H1 (cell line): ENCODE measurements around the gene RHO. TPM values are rescaled to one million over a fixed set of nuclear protein-coding genes. Genes with fewer than 3 reads are reported as not detected.
"Not testable (repeated sequence)": the region's sequence is repeated elsewhere in the genome, so short reads cannot be mapped to it uniquely, and the experiment has no call there.

Experiments
- CTCF ChIA-PET: fragments of 300-600 bp; sonication (Branson Sonifier 250); formaldehyde crosslinking; loops from one replicate; lab custom pipeline; 2021; ENCODE audit not compliant: partially characterized antibody; lab: Charles Lee
- POLR2A ChIA-PET: fragments of 300-600 bp; sonication (Branson Sonifier 250); formaldehyde crosslinking; loops from one replicate; lab custom pipeline; 2021; ENCODE audit warnings: inconsistent platforms; ENCODE audit not compliant: partially characterized antibody; lab: Charles Lee
- DNase-seq, 2 experiments: peaks; one replicate each; pipeline versions ENCODE4 v3.0.0 to v3.0.0-alpha.2; 2010 to 2022; ENCODE audit warnings: low spot score in 2 of 2, low read depth in 1 of 2, mixed read lengths in 1 of 2
- FAIRE-seq: peaks from 2 replicates; lab custom pipeline; 2011; peaks lifted over from hg19 to GRCh38; lab: Jason Lieb, UNC
- H2AFZ ChIP-seq: 2 replicates; pipeline ENCODE4 v1.8.1; 2012; ENCODE audit warnings: low read length, inconsistent platforms
- H2AK5ac ChIP-seq: 2 replicates; pipeline ENCODE4 v1.6.1; 2013; ENCODE audit warnings: low read depth, low read length
- H2BK120ac ChIP-seq: replicated peaks from 2 replicates; pipeline ENCODE3; 2013; ENCODE audit warnings: low read depth, low read length, inconsistent platforms
- H2BK12ac ChIP-seq: 2 replicates; pipeline ENCODE4 v1.6.1; 2013; ENCODE audit warnings: low read depth, low read length
- H2BK15ac ChIP-seq: 2 replicates; pipeline ENCODE4 v1.6.1; 2013; ENCODE audit warnings: low read length
- H2BK20ac ChIP-seq: 2 replicates; pipeline ENCODE4 v1.6.1; 2013; ENCODE audit warnings: low read length
- H2BK5ac ChIP-seq: 2 replicates; pipeline ENCODE4 v1.6.1; 2013; ENCODE audit warnings: low read depth, low read length
- H3K14ac ChIP-seq: 2 replicates; pipeline ENCODE4 v1.6.1; 2013; ENCODE audit warnings: inconsistent platforms; ENCODE audit not compliant: insufficient read length
- H3K18ac ChIP-seq: 2 replicates; pipeline ENCODE4 v1.6.1; 2013; ENCODE audit warnings: low read length; ENCODE audit errors: extremely low read depth
- H3K23ac ChIP-seq: 2 replicates; pipeline ENCODE4 v1.6.1; 2013; ENCODE audit warnings: inconsistent platforms; ENCODE audit not compliant: insufficient read length
- H3K23me2 ChIP-seq: 2 replicates; pipeline ENCODE4 v1.6.1; 2013; ENCODE audit warnings: low read depth, low read length
- H3K27ac ChIP-seq: 2 replicates; pipeline ENCODE4 v1.6.1; 2011; ENCODE audit warnings: low read depth, low read length, inconsistent platforms
- H3K27me3 ChIP-seq, 4 experiments: replicated peaks in 1 of 4; 1 replicate in 1 of 4; 2 replicates in 3 of 4; pipeline versions ENCODE4 v1.6.1 to v1.8.1; 2011 to 2013; ENCODE audit warnings: low read length in 3 of 4, mild to moderate bottlenecking in 3 of 4, inconsistent platforms in 2 of 4, mixed read lengths in 2 of 4, moderate library complexity in 1 of 4; ENCODE audit not compliant: control insufficient read depth in 3 of 4, insufficient read depth in 3 of 4; ENCODE audit errors: extremely low read depth in 1 of 4
- H3K36me3 ChIP-seq, 4 experiments: 2 replicates each; pipeline versions ENCODE4 v1.6.1 to v1.8.1; 2011 to 2013; ENCODE audit warnings: mild to moderate bottlenecking in 4 of 4, low read length in 3 of 4, moderate library complexity in 2 of 4, control low read depth in 1 of 4, inconsistent platforms in 1 of 4; ENCODE audit not compliant: insufficient read depth in 4 of 4, control insufficient read depth in 2 of 4
- H3K4ac ChIP-seq: replicated peaks from 2 replicates; pipeline ENCODE3; 2013; ENCODE audit warnings: low read length, low read depth, mixed read lengths, inconsistent platforms; ENCODE audit not compliant: insufficient read length
- H3K4me1 ChIP-seq, 4 experiments: replicated peaks in 1 of 4; 1 replicate in 1 of 4; 2 replicates in 3 of 4; pipeline versions ENCODE4 v1.6.1 to v1.8.1; 2011 to 2013; ENCODE audit warnings: low read length in 3 of 4, inconsistent platforms in 2 of 4, mixed read lengths in 1 of 4; ENCODE audit not compliant: insufficient read depth in 4 of 4, control insufficient read depth in 3 of 4
- H3K4me2 ChIP-seq, 2 experiments: 2 replicates each; pipeline versions ENCODE4 v1.6.1 to v1.8.1; 2011 to 2013; ENCODE audit warnings: low read depth in 2 of 2, low read length in 2 of 2, control low read depth in 1 of 2, inconsistent platforms in 1 of 2, mild to moderate bottlenecking in 1 of 2; ENCODE audit not compliant: insufficient read depth in 1 of 2
- H3K4me3 ChIP-seq, 4 experiments: fragments of 200-600, 300-600 bp in 1 of 4; sonication (generic), shearing (Covaris generic), sonication (Bioruptor Twin) in 1 of 4; 2 replicates each; pipeline versions ENCODE4 v1.5.1 to v1.8.1; 2011 to 2016; ENCODE audit warnings: low read length in 4 of 4, low read depth in 3 of 4, control low read depth in 2 of 4, inconsistent platforms in 2 of 4, mild to moderate bottlenecking in 2 of 4, mixed read lengths in 1 of 4, moderate library complexity in 1 of 4; ENCODE audit not compliant: insufficient read depth in 2 of 4; ENCODE audit errors: extremely low read depth in 1 of 4
- H3K56ac ChIP-seq: replicated peaks from 2 replicates; pipeline ENCODE3; 2013; ENCODE audit warnings: low read depth, mild to moderate bottlenecking, mixed read lengths, low read length, inconsistent platforms; ENCODE audit not compliant: insufficient read length
- H3K79me1 ChIP-seq: 2 replicates; pipeline ENCODE4 v1.6.1; 2013; ENCODE audit warnings: low read depth, low read length, control low read depth
- H3K79me2 ChIP-seq, 2 experiments: 2 replicates each; pipeline versions ENCODE4 v1.6.1 to v1.8.1; 2012 to 2013; ENCODE audit warnings: low read length in 2 of 2, mild to moderate bottlenecking in 2 of 2, inconsistent platforms in 1 of 2; ENCODE audit not compliant: insufficient read depth in 2 of 2, control insufficient read depth in 1 of 2
- H3K9ac ChIP-seq, 4 experiments: replicated peaks in 1 of 4; 1 replicate in 1 of 4; 2 replicates in 3 of 4; pipeline versions ENCODE4 v1.6.1 to v1.8.1; 2011 to 2013; ENCODE audit warnings: low read depth in 3 of 4, low read length in 3 of 4, control low read depth in 2 of 4, mild to moderate bottlenecking in 2 of 4, moderate library complexity in 2 of 4, inconsistent platforms in 1 of 4; ENCODE audit errors: extremely low read depth in 1 of 4
- H3K9me3 ChIP-seq, 2 experiments: 2 replicates each; pipeline versions ENCODE4 v1.6.1 to v1.8.1; 2012 to 2013; ENCODE audit warnings: mild to moderate bottlenecking in 2 of 2, moderate library complexity in 2 of 2, control low read depth in 1 of 2, inconsistent platforms in 1 of 2, low read depth in 1 of 2, low read length in 1 of 2, mixed read lengths in 1 of 2; ENCODE audit not compliant: insufficient read depth in 2 of 2
- H4K20me1 ChIP-seq, 2 experiments: replicated peaks in 1 of 2; 2 replicates each; pipeline versions ENCODE3 to v1.8.1; 2011 to 2013; ENCODE audit warnings: inconsistent platforms in 2 of 2, low read length in 2 of 2, mild to moderate bottlenecking in 1 of 2; ENCODE audit not compliant: insufficient read depth in 2 of 2, control insufficient read depth in 1 of 2
- H4K5ac ChIP-seq: 2 replicates; pipeline ENCODE4 v1.6.1; 2013; ENCODE audit warnings: low read length, low read depth, mixed read lengths, inconsistent platforms; ENCODE audit not compliant: insufficient read length
- H4K8ac ChIP-seq: 2 replicates; pipeline ENCODE4 v1.8.0; 2013; ENCODE audit warnings: mild to moderate bottlenecking, moderate library complexity, low read length, inconsistent platforms; ENCODE audit not compliant: insufficient read depth; ENCODE audit errors: extremely low read depth
- H4K91ac ChIP-seq: replicated peaks from 2 replicates; pipeline ENCODE3; 2013; ENCODE audit warnings: low read length, mixed read lengths, inconsistent platforms; ENCODE audit not compliant: insufficient read length
- WGBS, 2 experiments: shearing (Covaris generic) in 1 of 2; methylation state at CpG; one replicate each; pipeline versions ENCODE4 v1.1.6 to v1.1.7; 2013 to 2015; ENCODE audit warnings: low lambda C conversion rate in 2 of 2, mixed read lengths in 2 of 2, inconsistent platforms in 1 of 2, low coverage in 1 of 2, missing lambda C conversion rate in 1 of 2; ENCODE audit not compliant: insufficient replicate concordance in 2 of 2, insufficient coverage in 1 of 2, insufficient read length in 1 of 2; ENCODE audit errors: extremely low coverage in 1 of 2, missing lambda C conversion rate in 1 of 2; 5-methylcytosine and 5-hydroxymethylcytosine counted together
- polyA plus RNA-seq, 7 experiments: library from polyadenylated mRNA; depleted of rRNA in 3 of 7; stranded (reverse) in 5 of 7; unstranded in 2 of 7; fragments of >200 nt in 5 of 7; fragments of 200-250 nt in 2 of 7; gene quantifications; 1 replicate in 5 of 7; 2 replicates in 1 of 7; 4 replicates in 1 of 7; pipeline versions ENCODE4 v1.2.1 to v1.2.3, GENCODE V29; 2011 to 2013; ENCODE audit warnings: missing spikeins in 2 of 7, mixed read lengths in 2 of 7
- total RNA-seq: library from RNA; stranded (reverse); fragmentation: NEBNext Ultra II Directional; extraction: Animal tissue kit (Norgen Biotek cat#: 25700); gene quantifications from 2 replicates; pipeline ENCODE4 v1.2.1, GENCODE V29; 2021

RHO gene
- total and polyA plus RNA-seq, 2 of the 8 experiments (the other 6 are each of a cell fraction or from before 2014, with no cell fraction given) = not detected

DNA sequence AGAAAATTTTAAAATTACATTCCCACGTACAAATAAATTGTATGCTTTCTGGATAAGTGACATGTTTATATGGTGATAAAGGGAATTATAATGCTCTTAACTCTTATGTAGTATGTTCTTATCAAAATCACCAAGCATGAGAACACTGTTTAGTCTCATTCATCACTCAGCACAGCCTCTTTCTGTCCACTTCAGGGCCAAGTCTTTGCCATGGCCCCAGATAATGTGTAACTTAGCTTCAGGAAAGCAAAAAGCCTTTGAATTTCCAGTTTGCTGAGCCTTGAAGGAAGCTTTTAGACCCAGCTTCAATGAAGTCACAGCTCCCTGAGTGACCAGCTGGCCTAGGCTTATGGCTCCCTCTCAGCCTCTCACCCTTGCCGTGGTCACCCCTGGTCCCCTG lies 30.6 kb upstream of the RHO start:
- POLR2A ChIA-PET, H3K79me1 ChIP-seq, H2BK5ac ChIP-seq, H3K23ac ChIP-seq, H3K27ac ChIP-seq, H3K4ac ChIP-seq, H2BK120ac ChIP-seq, CTCF ChIA-PET, FAIRE-seq, H2BK12ac ChIP-seq, DNase-seq, H2AFZ ChIP-seq, H3K14ac ChIP-seq, H3K9me3 ChIP-seq, H3K4me1 ChIP-seq, H3K4me2 ChIP-seq, H3K23me2 ChIP-seq, H3K36me3 ChIP-seq, H2BK20ac ChIP-seq, H4K91ac ChIP-seq, H2AK5ac ChIP-seq, H2BK15ac ChIP-seq, H3K56ac ChIP-seq, H3K4me3 ChIP-seq, H3K9ac ChIP-seq, H4K8ac ChIP-seq, H4K20me1 ChIP-seq, H4K5ac ChIP-seq, H3K27me3 ChIP-seq, H3K79me2 ChIP-seq, H3K18ac ChIP-seq: not testable (repeated sequence)
- 93% methylated on average over 2 of the region's 2 CpGs; no CpG with 5 or more reads in 1 of the 2 experiments for WGBS, 2 experiments
